AG09309 (cell line): ENCODE data around the gene GALE.
A peak's percentile ranks its signal among the peaks of the same experiment; 100 is the strongest.
"Not testable (repeated sequence)": the region's sequence is repeated elsewhere in the genome, so short reads cannot be mapped to it uniquely, and the experiment has no call there.

Experiments
- DNase-seq: peaks from one replicate; pipeline ENCODE4 v3.0.0-alpha.2; 2010; ENCODE audit warnings: low read depth
- H3K4me3 ChIP-seq: 2 replicates; pipeline ENCODE4 v1.5.1; 2011; ENCODE audit warnings: mild to moderate bottlenecking, low read depth, low read length, moderate library complexity; ENCODE audit not compliant: control insufficient read depth
- TF ChIP-seq, protein P1 (sequence below): IDR thresholded peaks from 2 replicates; pipeline ENCODE4 v1.5.1; 2011; ENCODE audit warnings: mild to moderate bottlenecking, low read depth, low read length, inconsistent platforms; ENCODE audit not compliant: insufficient read depth, control insufficient read depth; ENCODE audit errors: missing control alignments

Gene GALE

DNA sequence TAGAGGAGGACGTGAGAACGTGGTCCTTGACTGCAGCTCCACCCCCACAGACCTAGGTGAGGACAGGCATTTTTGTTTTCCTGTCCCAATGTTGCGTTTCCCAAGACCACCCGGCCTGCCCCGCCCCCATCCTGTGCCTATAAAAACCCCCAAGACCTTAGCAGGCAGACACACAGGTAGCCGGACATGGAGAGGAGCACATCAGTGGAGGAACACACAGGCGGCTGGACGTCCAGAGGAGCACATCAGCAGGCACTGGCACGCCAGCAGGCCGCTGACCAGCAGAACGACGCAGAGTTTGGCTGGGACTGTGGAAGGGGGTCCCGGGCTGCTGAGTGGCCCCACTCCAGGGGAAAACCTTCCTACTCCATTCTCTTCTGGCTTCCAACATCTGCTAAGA, 37.4 kb upstream of the GALE start:
- no peak for DNase-seq
- no peak overlapping the region for H3K4me3 ChIP-seq

DNA sequence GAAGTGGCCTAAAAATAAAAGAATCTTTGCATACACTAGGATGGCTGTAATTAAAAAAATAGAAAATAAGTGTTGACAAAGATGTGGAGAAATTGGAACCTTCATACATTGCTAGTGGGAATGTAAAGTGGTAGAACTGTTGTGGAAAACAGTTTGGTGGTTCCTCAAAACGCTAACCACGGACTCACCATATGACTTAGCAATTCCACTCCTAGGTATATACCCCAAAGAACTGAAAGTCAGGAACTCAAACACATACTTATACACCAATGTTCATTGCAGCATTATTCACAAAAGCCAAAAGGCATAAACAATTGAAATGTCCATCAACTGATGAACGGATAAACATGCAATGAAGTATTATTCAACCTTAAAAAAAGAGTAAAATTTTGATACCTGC, 35.5 kb upstream of the GALE start:
- DNase-seq, result no peak
- TF ChIP-seq, protein P1, sequence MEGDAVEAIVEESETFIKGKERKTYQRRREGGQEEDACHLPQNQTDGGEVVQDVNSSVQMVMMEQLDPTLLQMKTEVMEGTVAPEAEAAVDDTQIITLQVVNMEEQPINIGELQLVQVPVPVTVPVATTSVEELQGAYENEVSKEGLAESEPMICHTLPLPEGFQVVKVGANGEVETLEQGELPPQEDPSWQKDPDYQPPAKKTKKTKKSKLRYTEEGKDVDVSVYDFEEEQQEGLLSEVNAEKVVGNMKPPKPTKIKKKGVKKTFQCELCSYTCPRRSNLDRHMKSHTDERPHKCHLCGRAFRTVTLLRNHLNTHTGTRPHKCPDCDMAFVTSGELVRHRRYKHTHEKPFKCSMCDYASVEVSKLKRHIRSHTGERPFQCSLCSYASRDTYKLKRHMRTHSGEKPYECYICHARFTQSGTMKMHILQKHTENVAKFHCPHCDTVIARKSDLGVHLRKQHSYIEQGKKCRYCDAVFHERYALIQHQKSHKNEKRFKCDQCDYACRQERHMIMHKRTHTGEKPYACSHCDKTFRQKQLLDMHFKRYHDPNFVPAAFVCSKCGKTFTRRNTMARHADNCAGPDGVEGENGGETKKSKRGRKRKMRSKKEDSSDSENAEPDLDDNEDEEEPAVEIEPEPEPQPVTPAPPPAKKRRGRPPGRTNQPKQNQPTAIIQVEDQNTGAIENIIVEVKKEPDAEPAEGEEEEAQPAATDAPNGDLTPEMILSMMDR, result no peak
- H3K4me3 ChIP-seq, result no peak overlapping the region

More for the DNA sequence above, 37.4 kb upstream of the GALE start:
- TF ChIP-seq, protein P1, result no peak

DNA sequence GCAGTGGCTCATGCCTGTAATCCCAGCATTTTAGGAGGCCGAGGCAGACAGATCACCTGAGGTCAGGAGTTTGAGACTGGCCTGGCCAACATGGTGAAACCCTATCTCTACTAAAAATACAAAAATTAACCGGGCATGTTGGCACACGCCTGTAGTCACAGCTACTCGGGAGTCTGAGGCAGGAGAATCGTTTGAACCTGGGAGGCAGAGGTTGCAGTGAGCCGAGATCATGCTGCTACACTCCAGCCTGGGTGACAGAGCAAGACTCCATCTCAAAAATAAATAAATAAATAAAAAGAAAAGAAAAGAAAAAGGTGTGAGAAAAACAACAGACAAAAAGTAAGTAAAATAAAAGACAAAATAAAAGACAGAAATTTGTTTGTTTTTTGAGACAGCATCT, 33.6 kb upstream of the GALE start:
- not testable (repeated sequence) for H3K4me3 ChIP-seq, DNase-seq

DNA sequence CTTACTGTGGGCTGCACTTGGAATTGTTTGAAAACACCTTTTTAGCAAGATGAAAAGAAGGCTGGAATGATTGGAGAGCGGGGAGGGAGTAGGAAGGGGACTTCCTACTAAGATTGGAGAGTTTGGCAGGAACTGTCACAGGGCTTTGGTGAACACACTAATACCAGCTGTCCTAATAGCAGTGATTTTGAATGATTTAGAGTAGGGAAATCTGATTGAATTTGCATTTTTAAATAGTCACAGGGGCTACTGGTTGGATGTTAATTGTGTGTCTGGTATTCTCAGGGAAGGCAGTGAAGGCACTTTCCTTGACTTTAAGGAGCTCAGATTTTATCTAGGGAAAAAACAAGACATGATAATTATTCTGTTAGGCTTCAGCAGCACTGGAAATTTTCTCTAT, 27.2 kb upstream of the GALE start:
- TF ChIP-seq, protein P1, result no peak
- no peak overlapping the region for H3K4me3 ChIP-seq
- DNase-seq, result no peak

DNA sequence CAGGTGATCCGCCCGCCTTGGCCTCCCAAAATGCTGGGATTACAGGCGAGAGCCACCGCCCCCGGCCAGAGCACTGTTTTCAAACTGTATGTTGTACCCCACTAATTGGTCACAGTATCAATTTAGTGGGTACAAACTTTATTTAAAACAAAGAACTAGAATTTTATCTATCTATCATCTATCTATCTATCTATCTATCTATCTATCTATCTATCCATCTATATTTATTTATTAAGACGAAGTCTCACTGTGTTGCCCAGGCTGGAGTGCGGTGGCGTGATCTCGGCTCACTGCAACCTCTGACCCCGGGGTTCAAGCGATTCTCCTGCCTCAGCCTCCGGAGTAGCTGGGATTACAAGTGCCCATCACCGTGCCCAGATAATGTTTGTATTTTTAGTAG, 26.0 kb upstream of the GALE start:
- H3K4me3 ChIP-seq, DNase-seq: not testable (repeated sequence)

DNA sequence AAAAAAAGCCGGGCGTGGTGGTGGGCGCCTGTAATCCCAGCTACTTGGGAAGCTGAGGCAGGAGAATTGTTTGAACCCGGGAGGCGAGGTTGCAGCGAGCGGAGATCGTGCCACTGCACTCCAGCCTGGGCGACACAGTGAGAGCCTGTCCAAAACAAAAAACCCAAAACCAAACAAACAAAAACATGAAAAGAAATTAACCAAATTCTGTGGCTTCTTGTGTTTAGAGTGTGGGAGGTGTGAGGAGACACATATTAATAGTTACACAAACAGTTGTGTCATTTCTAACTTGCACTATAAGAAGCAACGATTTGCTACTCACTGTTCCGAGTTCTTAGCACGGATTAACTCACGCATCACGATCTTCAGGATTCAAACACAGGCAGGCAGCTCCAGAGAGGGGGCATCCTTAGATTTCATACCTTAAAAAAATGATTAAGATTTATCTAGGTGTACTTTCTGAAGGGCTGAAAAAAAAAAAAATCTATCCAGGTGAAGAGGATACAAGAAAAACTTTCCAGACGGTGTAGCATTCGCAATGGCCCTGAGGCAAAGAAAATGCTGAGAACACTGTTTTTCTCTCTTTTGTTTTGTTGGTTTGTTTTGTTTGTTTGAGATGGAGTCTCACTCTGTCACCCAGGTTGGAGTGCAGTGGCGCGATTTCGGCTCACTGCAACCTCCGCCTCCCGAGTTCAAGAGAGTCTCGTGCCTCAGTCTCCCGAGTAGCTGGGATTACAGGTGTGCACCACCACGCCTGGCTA, 25.4 kb upstream of the GALE start:
- peak overlapping the region; percentile 92 for H3K4me3 ChIP-seq
- TF ChIP-seq, protein P1, result no peak
- no peak for DNase-seq

DNA sequence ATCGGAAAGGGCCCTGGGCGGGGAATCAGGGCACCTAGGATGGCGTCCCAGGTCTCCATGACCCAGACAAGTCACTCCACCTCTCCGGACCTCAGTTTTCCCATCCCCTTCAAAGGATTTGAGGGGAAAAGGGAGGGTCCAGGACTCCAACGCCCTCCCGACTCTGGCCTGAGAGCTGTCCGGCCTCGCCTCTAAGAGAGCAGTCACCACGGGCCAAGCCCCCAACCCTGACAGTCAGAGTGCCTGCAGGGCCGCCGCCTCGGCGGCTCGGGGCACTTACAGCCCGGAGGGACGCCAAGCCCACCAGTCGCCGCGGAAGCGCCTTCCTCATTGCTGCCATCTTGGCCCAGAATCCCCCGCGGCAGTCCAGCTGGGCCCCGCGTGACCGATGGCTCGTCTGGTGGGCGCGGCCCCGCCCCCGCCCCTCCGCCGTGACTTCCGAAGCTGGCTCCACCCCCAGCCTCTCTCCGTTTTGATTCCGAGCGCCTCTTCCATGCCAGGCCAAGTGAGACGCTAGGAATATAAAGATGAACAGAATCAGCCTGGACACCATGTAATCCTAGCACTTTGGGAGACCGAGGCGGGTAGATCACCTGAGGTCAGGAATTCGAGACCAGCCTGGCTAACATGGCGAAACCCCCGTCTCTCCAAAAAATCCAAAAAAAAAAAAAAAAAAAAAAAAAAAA, 24.7 kb upstream of the GALE start, which contains the start of gene HMGCL:
Gene HMGCL, minus strand, starts transcription at position 354 of the 686 bp plus-strand sequence. Its CDS starts 14 bp downstream, at position 340.
- TF ChIP-seq, protein P1, result no peak
- peak; percentile 42 for DNase-seq
- peak within 1 kb of the TSS; percentile 92 for H3K4me3 ChIP-seq

DNA sequence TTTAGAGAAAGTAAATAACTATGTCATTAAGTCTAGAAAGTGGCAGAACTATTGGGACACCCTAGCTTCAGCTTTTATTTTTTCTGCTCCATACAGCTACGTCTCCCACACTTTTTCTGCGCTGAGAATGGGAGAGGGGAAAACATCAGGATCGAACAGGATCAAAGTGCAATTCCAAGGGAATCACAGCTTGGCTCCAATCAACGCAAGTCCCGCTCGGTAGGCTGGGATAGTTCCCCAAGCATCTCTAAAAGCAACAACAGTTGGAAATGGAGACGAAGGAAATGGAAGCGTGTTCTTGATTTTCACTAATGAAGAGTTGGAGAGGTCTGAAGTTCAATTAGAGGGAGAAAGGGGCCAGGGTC, 24.1 kb upstream of the GALE start:
- DNase-seq, result no peak
- TF ChIP-seq, protein P1, result no peak
- peak overlapping the region; percentile 92 for H3K4me3 ChIP-seq
